Parathyroid adenoma (tissue), 2 donors: ENCODE data around the gene RPP25L.

Source experiments
- H2AFZ ChIP-seq: fragments of 300-600 bp; sonication (generic); one replicate; pipeline ENCODE4 v1.7.0; 2017; ENCODE audit warnings: antibody characterized with exemption, mild to moderate bottlenecking
- H3K27ac ChIP-seq: fragments of 300-600 bp; sonication (generic); one replicate; pipeline ENCODE4 v1.7.0; 2017
- H3K27me3 ChIP-seq: fragments of 300-600 bp; sonication (generic); one replicate; pipeline ENCODE4 v1.7.0; 2017; ENCODE audit warnings: low read length; ENCODE audit not compliant: control insufficient read depth, insufficient read depth
- H3K36me3 ChIP-seq: fragments of 300-600 bp; sonication (generic); one replicate; pipeline ENCODE4 v1.7.0; 2017; ENCODE audit warnings: low read length; ENCODE audit not compliant: control insufficient read depth, insufficient read depth
- H3K4me1 ChIP-seq: fragments of 300-600 bp; sonication (generic); one replicate; pipeline ENCODE4 v1.7.0; 2017; ENCODE audit warnings: control low read depth
- H3K4me2 ChIP-seq: fragments of 300-600 bp; sonication (generic); one replicate; pipeline ENCODE4 v1.7.0; 2017; ENCODE audit warnings: low read length
- H3K4me3 ChIP-seq: fragments of 300-600 bp; sonication (generic); one replicate; pipeline ENCODE4 v1.7.0; 2017; ENCODE audit warnings: low read depth, low read length
- H3K79me2 ChIP-seq: fragments of 300-600 bp; sonication (generic); one replicate; pipeline ENCODE4 v1.7.0; 2017; ENCODE audit warnings: control low read depth
- H3K9ac ChIP-seq: fragments of 300-600 bp; sonication (generic); one replicate; pipeline ENCODE4 v1.7.0; 2017; ENCODE audit warnings: mild to moderate bottlenecking
- H3K9me3 ChIP-seq: fragments of 300-600 bp; sonication (generic); one replicate; pipeline ENCODE4 v1.7.0; 2017; ENCODE audit warnings: low read length; ENCODE audit not compliant: control insufficient read depth
- CTCF ChIP-seq: fragments of 300-600 bp; sonication (generic); IDR thresholded peaks from one replicate; pipeline ENCODE4 v1.7.0; 2017; ENCODE audit warnings: antibody characterized with exemption, mild to moderate bottlenecking
- donor health status: primary hyperparathyroidism.

Gene RPP25L

GRCh38 chr9:34611811-34612787 is at the start of gene RPP25L:
Gene RPP25L (minus strand): TSS chr9:34612097. CDS start chr9:34611296, 801 bp downstream.
- Histone ChIP-seq H3K4me2 (peak within 1 kb of the TSS; percentile 98), H3K36me3 (no peaks in the 10 kb centered on the region), H3K4me3 (peak within 1 kb of the TSS; percentile 97), H3K79me2 (no peaks in the 10 kb centered on the region), H3K27me3 (no peaks in the 10 kb centered on the region), H3K9me3 (no peaks in the 10 kb centered on the region), H2AFZ (peak within 1 kb of the TSS; percentile 79), H3K9ac (peak within 1 kb of the TSS; percentile 42), H3K27ac (peak within 1 kb of the TSS; percentile 68), H3K4me1 (no peaks in the 10 kb centered on the region)
- no peak for TF ChIP-seq CTCF

GRCh38 chr9:34659592-34660253 is 47.8 kb upstream of the RPP25L start:
- Histone ChIP-seq H3K4me1 (peaks cover under 1% of the 10 kb centered on the region), H3K4me3 (no peak overlapping the region), H2AFZ (no peak overlapping the region), H3K4me2 (no peak overlapping the region), H3K36me3 (no peaks in the 10 kb centered on the region), H3K9ac (no peak overlapping the region), H3K79me2 (no peaks in the 10 kb centered on the region), H3K27ac (no peak overlapping the region), H3K27me3 (no peaks in the 10 kb centered on the region), H3K9me3 (no peaks in the 10 kb centered on the region)
- TF ChIP-seq CTCF = no peak

- no peak overlapping the region for H2AFZ ChIP-seq
- H3K79me2 ChIP-seq = no peaks in the 10 kb centered on the region
- no peak overlapping the region for H3K4me3 ChIP-seq
- no peaks in the 10 kb centered on the region for H3K36me3 ChIP-seq
- H3K9ac ChIP-seq = no peak overlapping the region
- peaks cover 5% of the 10 kb centered on the region for H3K4me1 ChIP-seq
- H3K9me3 ChIP-seq = no peaks in the 10 kb centered on the region
- H3K27me3 ChIP-seq = no peaks in the 10 kb centered on the region
- no peak for TF ChIP-seq CTCF
- H3K27ac ChIP-seq = no peak overlapping the region
- H3K4me2 ChIP-seq = no peak overlapping the region
These were observed 46.6 kb upstream of the RPP25L start for GRCh38 chr9:34658461-34658860.

GRCh38 chr9:34656992-34657391 is 45.1 kb upstream of the RPP25L start:
- H3K9me3 ChIP-seq = no peaks in the 10 kb centered on the region
- H3K4me2 ChIP-seq = no peak overlapping the region
- peaks cover 8% of the 10 kb centered on the region for H3K4me1 ChIP-seq
- H3K9ac ChIP-seq = no peak overlapping the region
- H3K27me3 ChIP-seq = no peaks in the 10 kb centered on the region
- H3K27ac ChIP-seq = no peak overlapping the region
- TF ChIP-seq CTCF = no peak
- no peaks in the 10 kb centered on the region for H3K36me3 ChIP-seq
- H2AFZ ChIP-seq = no peak overlapping the region
- H3K4me3 ChIP-seq = no peak overlapping the region
- no peaks in the 10 kb centered on the region for H3K79me2 ChIP-seq
